GM21528 (cell line): ENCODE measurements around the gene SYT10.
"Not testable (repeated sequence)": the region's sequence is repeated elsewhere in the genome, so short reads cannot be mapped to it uniquely, and the experiment has no call there.

Experiments
- ATAC-seq: cut with Tn5 transposase; IDR thresholded peaks from one replicate; pipeline ENCODE4 v1.9.1; 2021; ENCODE audit warnings: mild to moderate bottlenecking, moderate library complexity; ENCODE audit not compliant: unreplicated experiment, low FRiP score

SYT10 gene

DNA sequence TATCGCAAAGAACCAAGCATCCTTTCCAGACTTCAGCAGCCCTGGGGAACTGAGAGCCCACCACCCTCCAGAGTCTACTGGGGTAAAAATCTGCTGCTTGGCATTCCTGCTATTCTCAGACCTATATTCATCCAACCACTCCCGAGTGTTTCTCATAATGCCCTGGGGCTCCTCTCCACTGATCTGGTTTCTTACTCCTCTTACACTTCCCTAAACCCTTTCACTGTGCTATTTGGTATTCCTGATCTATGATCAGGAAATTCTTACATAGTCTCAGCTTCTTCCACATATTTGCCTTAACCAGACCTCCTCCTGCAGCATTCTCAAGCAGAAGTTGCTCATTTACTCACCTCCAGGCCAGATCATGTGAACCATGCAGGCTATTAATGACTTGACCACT is 82.4 kb downstream of the SYT10 start:
- ATAC-seq, result no peak

DNA sequence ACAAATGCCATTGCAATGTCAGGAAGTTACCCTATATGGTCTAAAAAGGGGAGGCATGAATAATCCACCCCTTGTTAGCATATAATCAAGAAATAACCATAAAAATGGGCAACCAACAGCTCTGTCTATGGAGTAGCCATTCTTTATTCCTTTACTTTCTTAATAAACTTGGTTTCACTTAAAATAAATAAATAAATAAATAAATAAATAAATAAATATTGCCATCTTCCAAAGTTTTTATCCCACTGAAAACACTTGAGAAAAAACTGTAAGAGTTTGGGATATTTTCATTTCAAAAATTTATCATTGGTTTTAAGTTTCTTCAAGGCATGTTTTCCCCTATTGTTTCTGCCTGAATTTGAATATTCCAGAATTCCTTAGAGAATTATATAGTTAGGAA is 89.8 kb downstream of the SYT10 start:
- ATAC-seq, result no peak

DNA sequence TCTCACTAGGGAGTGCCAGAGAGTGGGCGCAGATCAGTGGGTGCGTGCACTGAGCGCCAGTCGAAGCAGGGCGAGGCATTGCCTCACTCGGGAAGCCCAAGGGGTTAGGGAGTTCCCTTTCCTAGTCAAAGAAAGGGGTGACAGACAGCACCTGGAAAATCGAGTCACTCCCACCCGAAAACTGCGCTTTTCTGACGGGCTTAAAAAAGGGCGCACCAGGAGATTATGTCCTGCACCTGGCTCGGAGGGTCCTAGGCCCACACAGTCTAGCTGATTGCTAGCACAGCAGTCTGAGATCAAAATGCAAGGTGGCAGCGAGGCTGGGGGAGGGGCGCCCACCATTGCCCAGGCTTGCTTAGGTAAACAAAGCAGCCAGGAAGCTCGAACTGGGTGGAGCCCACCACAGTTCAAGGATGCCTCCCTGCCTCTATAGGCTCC is 107.6 kb downstream of the SYT10 start:
- not testable (repeated sequence) for ATAC-seq

- no peak for ATAC-seq
Measured at GRCh38 chr12:33330940-33331339, 108.7 kb downstream of the SYT10 start.
